GM10266 (cell line): ENCODE data around the gene SLC16A9.
"Not testable (repeated sequence)": the region's sequence is repeated elsewhere in the genome, so short reads cannot be mapped to it uniquely, and the experiment has no call there.

Experiments
- DNase-seq: peaks from one replicate; pipeline ENCODE4 v3.0.0; 2012; ENCODE audit errors: extremely low spot score
- CTCF ChIP-seq: IDR thresholded peaks from 2 replicates; pipeline ENCODE4 v1.5.1; 2012; ENCODE audit warnings: mild to moderate bottlenecking, low read depth; ENCODE audit not compliant: control insufficient read depth, insufficient read depth; ENCODE audit errors: missing control alignments

SLC16A9 gene

GRCh38 chr10:59745163-59745650 lies 35.6 kb upstream of the SLC16A9 start:
- TF ChIP-seq CTCF = no peak
- DNase-seq = no peak

GRCh38 chr10:59744762-59745161 lies 35.1 kb upstream of the SLC16A9 start:
- not testable (repeated sequence) for DNase-seq

- not testable (repeated sequence) for DNase-seq
Observed at GRCh38 chr10:59744156-59744555, 34.5 kb upstream of the SLC16A9 start.

GRCh38 chr10:59741583-59741982 lies 31.9 kb upstream of the SLC16A9 start:
- no peak for DNase-seq
- TF ChIP-seq CTCF = no peak

GRCh38 chr10:59741048-59741447 lies 31.4 kb upstream of the SLC16A9 start:
- DNase-seq = no peak

GRCh38 chr10:59736749-59737148 lies 27.1 kb upstream of the SLC16A9 start:
- DNase-seq = no peak
- TF ChIP-seq CTCF = no peak

More at GRCh38 chr10:59741048-59741447, 31.4 kb upstream of the SLC16A9 start:
- no peak for TF ChIP-seq CTCF

GRCh38 chr10:59735296-59735695 lies 25.6 kb upstream of the SLC16A9 start:
- TF ChIP-seq CTCF = no peak
- DNase-seq = no peak

GRCh38 chr10:59734014-59734462 lies 24.4 kb upstream of the SLC16A9 start:
- DNase-seq = no peak
- no peak for TF ChIP-seq CTCF

GRCh38 chr10:59733321-59734013 lies 23.8 kb upstream of the SLC16A9 start:
- not testable (repeated sequence) for DNase-seq

- not testable (repeated sequence) for DNase-seq
Observed at GRCh38 chr10:59732849-59733248, 23.2 kb upstream of the SLC16A9 start.

- not testable (repeated sequence) for DNase-seq
Observed at GRCh38 chr10:59729167-59729566, 19.5 kb upstream of the SLC16A9 start.
